ENCODE measurements around the gene COPB2.
"Not testable (repeated sequence)": the region's sequence is repeated elsewhere in the genome, so short reads cannot be mapped to it uniquely, and the experiment has no call there.

COPB2 gene

GRCh38 chr3:139357899-139358298, 31.5 kb downstream of the COPB2 start:
- no peak for DNase-seq (ENCODE audit: low spot score in 2 of 2)
- Mint-ChIP-seq H3K9me3 (no peaks in the 10 kb centered on the region), H3K27me3 (no peaks in the 10 kb centered on the region), H3K4me1 (no peaks in the 10 kb centered on the region), H3K4me3 (no peak overlapping the region), H3K27ac (peak overlapping the region; percentile 50), H3K36me3 (peaks cover 26% of the 10 kb centered on the region)
- ATAC-seq (ENCODE audit: low read depth), result no peak

DNA sequence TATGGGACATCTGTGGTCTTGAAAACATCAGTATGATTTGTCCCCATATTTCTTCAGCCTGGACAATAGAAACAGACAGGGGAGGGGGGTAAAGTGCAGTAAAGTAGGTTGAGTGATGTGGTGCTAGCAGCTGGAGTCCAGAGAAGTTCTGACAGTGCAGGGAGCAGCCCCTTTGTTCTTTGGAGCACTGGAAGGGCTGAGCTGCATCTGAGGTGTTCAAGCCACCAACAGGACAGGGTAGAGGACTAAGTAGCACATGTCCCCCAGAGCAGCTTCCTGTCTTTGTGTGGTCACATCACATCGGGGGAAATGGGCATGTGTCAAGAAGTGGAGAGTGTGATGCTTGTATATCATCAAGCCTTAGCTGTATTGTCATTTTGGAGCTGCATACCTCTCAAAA, 33.6 kb downstream of the COPB2 start:
- no peak for ATAC-seq (ENCODE audit: low read depth)
- Mint-ChIP-seq H3K9me3 (no peaks in the 10 kb centered on the region), H3K27me3 (no peaks in the 10 kb centered on the region), H3K36me3 (peaks cover 27% of the 10 kb centered on the region), H3K4me3 (no peak overlapping the region), H3K4me1 (no peaks in the 10 kb centered on the region), H3K27ac (peak overlapping the region; percentile 60)
- no peak for DNase-seq (ENCODE audit: low spot score in 2 of 2)

DNA sequence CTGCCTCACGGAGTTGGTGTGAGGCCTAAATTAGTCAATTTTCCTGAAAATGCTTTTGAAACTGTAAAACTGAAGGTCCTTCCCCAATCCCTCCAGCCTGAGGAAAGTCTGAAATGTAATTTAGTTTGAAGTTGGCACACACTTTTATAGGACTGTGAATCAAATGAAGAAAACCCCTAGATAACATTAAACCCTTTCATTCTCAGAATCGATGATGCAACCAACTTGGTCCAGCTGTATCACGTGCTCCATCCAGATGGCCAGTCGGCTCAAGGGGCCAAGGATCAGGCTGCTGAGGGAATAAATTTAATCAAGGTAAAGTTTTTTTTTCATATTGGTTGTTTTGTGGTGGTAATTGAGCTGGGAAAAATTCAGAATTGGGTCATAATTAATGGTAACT, 34.0 kb downstream of the COPB2 start:
- DNase-seq (ENCODE audit: low spot score in 2 of 2) (no peak), ATAC-seq (ENCODE audit: low read depth) (no peak)
- Mint-ChIP-seq H3K9me3 (no peaks in the 10 kb centered on the region), H3K4me3 (no peak overlapping the region), H3K27me3 (no peaks in the 10 kb centered on the region), H3K27ac (peak overlapping the region; percentile 60), H3K36me3 (peaks cover 24% of the 10 kb centered on the region), H3K4me1 (no peaks in the 10 kb centered on the region)

- DNase-seq (ENCODE audit: low spot score in 2 of 2) (no peak), ATAC-seq (ENCODE audit: low read depth) (no peak)
- Mint-ChIP-seq H3K9me3 (no peaks in the 10 kb centered on the region), H3K27me3 (no peaks in the 10 kb centered on the region), H3K27ac (no peak overlapping the region), H3K36me3 (peaks cover 20% of the 10 kb centered on the region), H3K4me3 (no peak overlapping the region), H3K4me1 (no peaks in the 10 kb centered on the region)
Measured at GRCh38 chr3:139354661-139355060, 34.8 kb downstream of the COPB2 start.

DNA sequence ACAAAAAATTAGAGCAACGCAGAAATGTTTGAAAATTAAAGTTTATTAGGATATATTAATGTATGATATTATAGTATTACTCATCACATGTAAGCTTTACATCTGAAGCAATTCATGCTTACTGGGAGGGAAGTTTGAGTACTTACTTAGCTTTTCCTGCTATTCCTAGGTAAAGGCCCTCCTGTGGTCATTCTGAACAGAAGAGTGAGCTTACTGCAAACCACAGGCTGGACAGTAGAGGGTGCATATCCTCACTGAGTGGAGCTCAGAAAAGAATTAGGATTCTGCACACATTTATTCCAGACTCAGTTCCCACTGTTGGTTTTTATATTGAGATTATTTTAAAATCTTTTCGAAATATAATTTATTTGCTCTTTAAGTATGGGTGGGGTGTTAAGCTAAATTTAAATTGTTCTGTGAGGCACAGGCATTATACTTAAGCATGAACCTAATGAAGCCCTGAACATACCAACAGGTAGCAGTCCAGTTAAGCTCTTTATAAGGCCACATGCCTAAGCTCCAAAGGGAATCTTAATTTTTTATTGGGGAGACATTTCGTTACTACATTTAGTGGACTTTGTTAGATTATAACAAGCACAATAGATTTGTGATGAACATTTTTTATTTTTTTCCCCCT, 35.4 kb downstream of the COPB2 start:
- ATAC-seq (ENCODE audit: low read depth) (no peak), DNase-seq (ENCODE audit: low spot score in 2 of 2) (no peak)
- no peak overlapping the region for H3K27ac Mint-ChIP-seq
- H3K9me3 Mint-ChIP-seq, result no peaks in the 10 kb centered on the region
- no peaks in the 10 kb centered on the region for H3K27me3 Mint-ChIP-seq
- H3K4me3 Mint-ChIP-seq, result no peak overlapping the region
- H3K4me1 Mint-ChIP-seq, result no peaks in the 10 kb centered on the region
- peaks cover 25% of the 10 kb centered on the region for H3K36me3 Mint-ChIP-seq

- peaks cover 4% of the 10 kb centered on the region for H3K9me3 Mint-ChIP-seq
- peaks cover 18% of the 10 kb centered on the region for H3K36me3 Mint-ChIP-seq
- H3K4me3 Mint-ChIP-seq, result no peak overlapping the region
- no peak overlapping the region for H3K27ac Mint-ChIP-seq
- peaks cover 4% of the 10 kb centered on the region for H3K4me1 Mint-ChIP-seq
- no peaks in the 10 kb centered on the region for H3K27me3 Mint-ChIP-seq
- DNase-seq (ENCODE audit: low spot score in 2 of 2), result no peak
- no peak for ATAC-seq (ENCODE audit: low read depth)
Measured at GRCh38 chr3:139346771-139347170, 42.7 kb downstream of the COPB2 start.

GRCh38 chr3:139343895-139344856, 45.3 kb downstream of the COPB2 start, which contains the start of gene MRPS22:
Gene MRPS22 (plus strand): TSS chr3:139344020. CDS start chr3:139344027, 7 bp downstream.
- H3K27ac Mint-ChIP-seq, result peak within 1 kb of the TSS; percentile 12
- H3K27me3 Mint-ChIP-seq, result peaks cover 4% of the 10 kb centered on the region
- H3K36me3 Mint-ChIP-seq, result peaks cover 10% of the 10 kb centered on the region
- peaks cover 4% of the 10 kb centered on the region for H3K4me1 Mint-ChIP-seq
- peak; percentile 99 for ATAC-seq (ENCODE audit: low read depth)
- H3K9me3 Mint-ChIP-seq, result peaks cover 4% of the 10 kb centered on the region
- H3K4me3 Mint-ChIP-seq, result peak within 1 kb of the TSS; percentile 61
- peak; percentile 60 to 64 for DNase-seq (ENCODE audit: low spot score in 2 of 2)

- ATAC-seq (ENCODE audit: low read depth) (no peak), DNase-seq (ENCODE audit: low spot score in 2 of 2) (no peak)
- Mint-ChIP-seq H3K9me3 (peaks cover 4% of the 10 kb centered on the region), H3K36me3 (peaks cover 3% of the 10 kb centered on the region), H3K27ac (no peak overlapping the region), H3K27me3 (peaks cover 9% of the 10 kb centered on the region), H3K4me3 (no peak overlapping the region), H3K4me1 (peaks cover 4% of the 10 kb centered on the region)
Measured at GRCh38 chr3:139342054-139342453, 47.4 kb downstream of the COPB2 start.

DNA sequence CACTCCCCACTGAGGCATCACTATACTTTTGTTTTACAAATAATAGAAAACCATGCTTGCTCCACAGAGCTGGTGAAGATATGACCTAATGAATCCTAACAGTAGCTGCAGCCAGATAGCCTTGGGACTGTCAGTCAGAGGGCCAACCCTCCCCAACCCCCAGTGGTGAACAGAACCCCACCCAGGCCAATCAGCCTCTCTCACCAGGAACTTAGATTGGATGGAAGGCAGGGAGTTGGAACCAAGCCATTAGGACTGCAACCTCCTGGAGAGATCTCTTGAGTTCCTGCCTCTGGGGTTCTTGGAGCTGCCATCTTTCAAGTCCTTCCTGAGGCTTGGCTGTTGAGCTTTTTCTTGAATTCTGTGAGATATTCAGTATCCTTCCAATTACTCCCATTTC, 48.7 kb downstream of the COPB2 start:
- peaks cover 9% of the 10 kb centered on the region for H3K27me3 Mint-ChIP-seq
- H3K27ac Mint-ChIP-seq, result no peak overlapping the region
- peaks cover 4% of the 10 kb centered on the region for H3K9me3 Mint-ChIP-seq
- ATAC-seq (ENCODE audit: low read depth) (no peak), DNase-seq (ENCODE audit: low spot score in 2 of 2) (no peak)
- H3K36me3 Mint-ChIP-seq, result peaks cover 3% of the 10 kb centered on the region
- no peak overlapping the region for H3K4me3 Mint-ChIP-seq
- peaks cover 4% of the 10 kb centered on the region for H3K4me1 Mint-ChIP-seq

DNA sequence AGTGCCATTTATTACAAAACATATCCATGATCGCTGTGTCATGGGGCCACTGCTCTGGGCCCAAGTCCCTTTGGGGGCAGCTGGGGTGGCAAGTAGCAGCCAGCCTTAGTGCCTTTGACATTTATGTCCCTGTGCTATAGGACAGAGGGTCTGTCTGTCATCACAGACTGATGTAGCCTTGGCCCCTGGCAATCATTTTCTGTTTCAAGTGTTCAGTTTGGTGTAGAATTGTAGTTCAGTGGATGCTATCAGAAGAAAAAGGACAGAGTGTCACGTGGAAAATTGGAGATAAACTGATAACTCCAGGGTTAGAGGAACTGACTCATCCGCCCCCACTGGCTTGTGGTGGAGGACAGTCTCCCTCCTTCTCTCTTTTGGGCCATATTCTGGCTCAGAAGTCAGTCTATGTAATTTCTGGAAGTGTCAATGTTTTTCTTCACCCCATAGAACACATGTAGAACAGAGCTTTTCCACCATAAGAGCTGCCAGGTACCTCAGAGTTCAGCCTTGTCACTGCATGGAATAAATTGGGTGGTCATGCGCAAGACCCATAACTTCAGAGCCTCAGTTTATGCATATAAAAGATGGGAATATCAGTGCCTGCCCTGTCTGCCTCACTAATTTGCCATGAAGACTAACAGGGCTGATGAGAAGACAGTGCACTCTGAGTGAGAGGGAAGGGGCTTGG, 50.1 kb downstream of the COPB2 start:
- peaks cover 4% of the 10 kb centered on the region for H3K9me3 Mint-ChIP-seq
- DNase-seq (ENCODE audit: low spot score in 2 of 2), result no peak
- H3K4me1 Mint-ChIP-seq, result peaks cover 4% of the 10 kb centered on the region

DNA sequence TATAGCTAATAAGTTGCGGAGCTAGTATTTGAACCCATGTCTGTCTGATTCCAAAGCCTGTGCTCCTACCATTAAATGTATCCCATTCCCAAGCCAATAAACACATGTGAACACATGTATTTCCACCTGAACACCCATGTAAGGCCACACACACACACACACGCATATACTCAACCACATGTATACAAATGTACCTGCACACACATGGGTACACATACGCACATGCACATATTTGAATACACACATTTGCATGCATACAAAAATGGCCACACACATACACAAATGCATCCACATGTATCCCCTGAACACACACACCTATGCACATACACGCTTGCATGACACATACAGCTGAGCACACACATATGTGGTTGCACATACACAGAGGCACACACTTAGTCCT, 51.0 kb downstream of the COPB2 start:
- peaks cover 9% of the 10 kb centered on the region for H3K27me3 Mint-ChIP-seq
- peaks cover 4% of the 10 kb centered on the region for H3K9me3 Mint-ChIP-seq
- DNase-seq (ENCODE audit: low spot score in 2 of 2) (no peak), ATAC-seq (ENCODE audit: low read depth) (no peak)
- H3K4me3 Mint-ChIP-seq, result no peak overlapping the region
- peaks cover 4% of the 10 kb centered on the region for H3K4me1 Mint-ChIP-seq
- H3K36me3 Mint-ChIP-seq, result peaks cover 3% of the 10 kb centered on the region
- no peak overlapping the region for H3K27ac Mint-ChIP-seq

More for the DNA sequence above, 50.1 kb downstream of the COPB2 start:
- Mint-ChIP-seq H3K27ac (no peak overlapping the region), H3K4me3 (no peak overlapping the region), H3K36me3 (peaks cover 3% of the 10 kb centered on the region), H3K27me3 (peaks cover 9% of the 10 kb centered on the region)
- ATAC-seq (ENCODE audit: low read depth), result no peak

DNA sequence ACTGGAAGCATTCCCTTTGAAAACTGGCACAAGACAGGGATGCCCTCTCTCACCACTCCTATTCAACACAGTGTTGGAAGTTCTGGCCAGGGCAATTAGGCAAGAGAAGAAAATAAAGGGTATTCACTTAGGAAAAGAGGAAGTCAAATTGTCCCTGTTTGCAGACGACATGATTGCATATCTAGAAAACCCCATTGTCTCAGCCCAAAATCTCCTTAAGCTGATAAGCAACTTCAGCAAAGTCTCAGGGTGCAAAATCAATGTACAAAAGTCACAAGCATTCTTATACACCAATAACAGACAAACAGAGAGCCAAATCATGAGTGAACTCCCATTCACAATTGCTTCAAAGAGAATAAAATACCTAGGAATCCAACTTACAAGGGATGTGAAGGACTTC, 54.8 kb downstream of the COPB2 start:
- not testable (repeated sequence) for H3K9me3 Mint-ChIP-seq; H3K4me3 Mint-ChIP-seq; ATAC-seq (ENCODE audit: low read depth); H3K36me3 Mint-ChIP-seq; H3K27ac Mint-ChIP-seq; DNase-seq (ENCODE audit: low spot score in 2 of 2); H3K4me1 Mint-ChIP-seq
- H3K27me3 Mint-ChIP-seq, result peaks cover 21% of the 10 kb centered on the region

DNA sequence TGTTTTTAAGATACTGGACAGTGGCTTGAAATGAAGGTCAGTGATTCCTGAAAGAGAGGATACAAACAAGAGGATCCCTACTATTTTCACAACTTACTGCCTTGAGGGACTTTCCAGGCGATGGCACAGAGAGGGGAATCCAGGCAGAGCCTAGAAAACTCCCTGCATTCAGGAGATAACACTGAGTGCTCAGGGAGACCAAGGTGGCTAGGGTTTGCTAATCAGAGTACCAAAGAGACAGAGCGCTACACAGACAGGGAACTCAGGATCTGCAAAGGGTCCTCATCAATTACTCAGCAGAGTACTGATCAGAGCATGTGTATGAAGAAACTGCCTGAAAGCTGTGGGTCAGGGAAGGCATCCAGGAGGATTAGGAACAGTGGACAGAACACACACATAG, 57.4 kb downstream of the COPB2 start:
- Mint-ChIP-seq H3K27me3 (peaks cover 17% of the 10 kb centered on the region), H3K27ac (no peak overlapping the region), H3K9me3 (no peaks in the 10 kb centered on the region), H3K4me3 (no peak overlapping the region), H3K4me1 (peaks cover 15% of the 10 kb centered on the region), H3K36me3 (no peaks in the 10 kb centered on the region)
- no peak for ATAC-seq (ENCODE audit: low read depth)
- DNase-seq (ENCODE audit: low spot score in 2 of 2), result no peak

- Mint-ChIP-seq H3K4me1 (peaks cover 15% of the 10 kb centered on the region), H3K36me3 (no peaks in the 10 kb centered on the region), H3K27me3 (peaks cover 18% of the 10 kb centered on the region), H3K4me3 (peak overlapping the region; percentile 71), H3K9me3 (no peaks in the 10 kb centered on the region), H3K27ac (no peak overlapping the region)
- DNase-seq (ENCODE audit: low spot score in 2 of 2) (peak; percentile 77), ATAC-seq (ENCODE audit: low read depth) (peak; percentile 94)
Measured at GRCh38 chr3:139329364-139329850, 60.0 kb downstream of the COPB2 start.

All from memory B cell (primary cell).